Measurements from ENCODE around the gene KRTAP29-1. TPM values are rescaled to one million over a fixed set of nuclear protein-coding genes. Genes with fewer than 3 reads are reported as not detected.
"Not testable (repeated sequence)": the region's sequence is repeated elsewhere in the genome, so short reads cannot be mapped to it uniquely, and the experiment has no call there.

The KRTAP29-1 gene
- total RNA-seq, 1 donor from 2014 or later, result not detected

DNA sequence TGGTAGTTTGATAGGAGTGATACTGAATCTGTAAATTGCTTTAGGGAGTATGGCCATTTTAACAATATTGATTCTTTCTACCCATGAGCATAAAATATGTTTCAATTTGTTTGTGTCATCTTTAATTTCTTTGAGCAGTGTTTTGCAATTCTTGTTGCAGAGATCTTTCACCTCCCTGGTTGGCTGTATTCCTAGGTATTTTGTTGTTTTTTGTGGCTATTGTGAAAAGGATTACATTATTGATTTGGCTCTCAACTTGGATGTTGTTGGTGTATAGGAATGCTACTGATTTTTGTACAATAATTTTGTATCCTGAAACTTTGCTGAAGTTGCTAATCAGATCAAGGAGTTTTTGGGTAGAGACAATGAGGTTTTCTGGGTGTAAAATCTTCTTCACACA is 44.2 kb downstream of the KRTAP29-1 start:
- H3K4me1 ChIP-seq, result no peaks in the 10 kb centered on the region
- no peaks in the 10 kb centered on the region for H3K36me3 ChIP-seq
- DNase-seq, result no peak
- ATAC-seq, result no peak
- no peak overlapping the region for H3K27ac ChIP-seq
- TF ChIP-seq CTCF (IDR thresholded peaks at IDR 0.05), result no peak
- no peak overlapping the region for H3K4me3 ChIP-seq
- peaks cover 16% of the 10 kb centered on the region for H3K27me3 ChIP-seq (ENCODE audit: low read depth)
- intact Hi-C loops (cut with DNase I), result no loop called here
- no peaks in the 10 kb centered on the region for H3K9me3 ChIP-seq

GRCh38 chr17:41256291-41256685 is 46.4 kb downstream of the KRTAP29-1 start:
- Histone ChIP-seq H3K4me1 (no peaks in the 10 kb centered on the region), H3K36me3 (no peaks in the 10 kb centered on the region), H3K27me3 (ENCODE audit: low read depth) (peaks cover 16% of the 10 kb centered on the region), H3K4me3 (no peak overlapping the region), H3K9me3 (no peaks in the 10 kb centered on the region), H3K27ac (no peak overlapping the region)
- intact Hi-C loops (cut with DNase I), result no loop called here
- no peak for TF ChIP-seq CTCF (IDR thresholded peaks at IDR 0.05)
- ATAC-seq (no peak), DNase-seq (no peak)

DNA sequence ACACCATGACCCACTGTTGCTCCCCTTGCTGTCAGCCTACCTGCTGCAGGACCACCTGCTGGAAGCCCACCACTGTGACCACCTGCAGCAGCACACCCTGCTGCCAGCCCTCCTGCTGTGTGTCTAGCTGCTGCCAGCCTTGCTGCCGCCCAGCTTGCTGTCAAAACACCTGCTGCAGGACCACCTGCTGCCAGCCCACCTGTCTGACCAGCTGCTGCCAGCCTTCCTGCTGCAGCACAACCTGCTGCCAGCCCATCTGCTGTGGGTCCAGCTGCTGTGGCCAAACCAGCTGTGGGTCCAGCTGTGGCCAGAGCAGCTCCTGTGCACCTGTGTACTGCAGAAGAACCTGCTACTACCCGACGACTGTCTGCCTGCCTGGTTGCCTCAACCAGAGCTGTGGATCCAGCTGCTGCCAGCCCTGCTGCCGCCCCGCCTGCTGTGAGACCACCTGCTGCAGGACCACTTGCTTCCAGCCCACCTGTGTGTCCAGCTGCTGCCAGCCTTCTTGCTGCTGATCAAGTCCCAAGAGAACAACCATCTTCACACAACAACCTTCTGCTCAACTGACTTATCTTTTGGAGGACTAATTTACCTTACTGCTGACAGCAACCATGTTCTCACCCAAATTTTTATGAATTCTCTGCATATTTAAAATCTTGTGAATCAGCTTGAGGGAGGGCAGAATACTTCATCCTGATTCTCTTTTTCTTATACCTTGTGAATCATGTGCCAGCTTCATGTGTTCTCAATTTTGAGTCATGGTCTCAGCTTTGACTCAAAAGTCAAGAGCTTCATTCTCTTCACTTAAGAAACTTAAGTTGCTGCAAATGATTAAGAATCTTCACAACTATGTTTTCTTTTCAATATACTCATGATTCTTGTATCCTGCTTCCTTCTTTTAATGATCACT is 47.0 kb downstream of the KRTAP29-1 start, which contains the start of gene KRTAP9-9:
Gene KRTAP9-9 (plus strand): TSS at position 4 of the 910 bp plus-strand sequence.
- DNase-seq; H3K4me3 ChIP-seq; intact Hi-C loops (cut with DNase I); ATAC-seq; H3K36me3 ChIP-seq; H3K9me3 ChIP-seq; H3K4me1 ChIP-seq; H3K27ac ChIP-seq: not testable (repeated sequence)
- H3K27me3 ChIP-seq (ENCODE audit: low read depth), result peaks cover 16% of the 10 kb centered on the region

GRCh38 chr17:41254861-41255260 is 47.8 kb downstream of the KRTAP29-1 start:
- ATAC-seq (no peak), DNase-seq (no peak)
- Histone ChIP-seq H3K27me3 (ENCODE audit: low read depth) (peaks cover 12% of the 10 kb centered on the region), H3K9me3 (no peaks in the 10 kb centered on the region), H3K4me1 (no peaks in the 10 kb centered on the region), H3K27ac (no peak overlapping the region), H3K4me3 (no peak overlapping the region), H3K36me3 (no peaks in the 10 kb centered on the region)
- intact Hi-C loops (cut with DNase I), result no loop called here
- no peak for TF ChIP-seq CTCF (IDR thresholded peaks at IDR 0.05)

Other genes with a start within 250 kb of the KRTAP29-1 start
- gene KRTAP2-2, start 247.6 kb downstream of the KRTAP29-1 start, total RNA-seq, result not detected
- gene KRTAP2-3, start 242.7 kb downstream of the KRTAP29-1 start, total RNA-seq, result not detected
- gene KRTAP2-4, start 237.0 kb downstream of the KRTAP29-1 start, total RNA-seq, result not detected
- gene KRTAP4-7, start 218.7 kb downstream of the KRTAP29-1 start, total RNA-seq, result not detected
- not detected for gene KRTAP4-8, start 204.7 kb downstream of the KRTAP29-1 start, total RNA-seq
- not detected for gene KRTAP4-16, start 200.6 kb downstream of the KRTAP29-1 start, total RNA-seq
- not detected for gene KRTAP4-9, start 197.5 kb downstream of the KRTAP29-1 start, total RNA-seq
- gene KRTAP4-11, start 184.5 kb downstream of the KRTAP29-1 start, total RNA-seq, result not detected
- not detected for gene KRTAP4-12, start 178.7 kb downstream of the KRTAP29-1 start, total RNA-seq
- not detected for gene KRTAP4-6, start 162.3 kb downstream of the KRTAP29-1 start, total RNA-seq
- gene KRTAP4-5, start 153.0 kb downstream of the KRTAP29-1 start, total RNA-seq, result not detected
- not detected for gene KRTAP4-4, start 142.1 kb downstream of the KRTAP29-1 start, total RNA-seq
- gene KRTAP4-3, start 134.6 kb downstream of the KRTAP29-1 start, total RNA-seq, result not detected
- not detected for gene KRTAP4-2, start 124.6 kb downstream of the KRTAP29-1 start, total RNA-seq
- gene KRTAP4-1, start 117.9 kb downstream of the KRTAP29-1 start, total RNA-seq, result not detected
- gene KRTAP9-1, start 113.0 kb downstream of the KRTAP29-1 start, total RNA-seq, result not detected
- gene KRTAP9-2, start 76.2 kb downstream of the KRTAP29-1 start, total RNA-seq, result not detected
- gene KRTAP9-3, start 70.4 kb downstream of the KRTAP29-1 start, total RNA-seq, result not detected
- gene KRTAP9-8, start 64.9 kb downstream of the KRTAP29-1 start, total RNA-seq, result not detected
- not detected for gene KRTAP9-4, start 53.2 kb downstream of the KRTAP29-1 start, total RNA-seq
- not detected for gene KRTAP9-9, start 47.5 kb downstream of the KRTAP29-1 start, total RNA-seq
- gene KRTAP9-6, start 37.5 kb downstream of the KRTAP29-1 start, total RNA-seq, result not detected
- not detected for gene KRTAP9-7, start 27.2 kb downstream of the KRTAP29-1 start, total RNA-seq
- gene KRTAP16-1, start 6.5 kb upstream of the KRTAP29-1 start, total RNA-seq, result not detected
- gene KRTAP17-1, start 12.9 kb upstream of the KRTAP29-1 start, total RNA-seq, result not detected
- gene KRT33A, start 48.0 kb upstream of the KRTAP29-1 start, total RNA-seq, result not detected
- gene KRT33B, start 67.0 kb upstream of the KRTAP29-1 start, total RNA-seq, result not detected
- not detected for gene KRT34, start 79.5 kb upstream of the KRTAP29-1 start, total RNA-seq
- not detected for gene KRT31, start 94.8 kb upstream of the KRTAP29-1 start, total RNA-seq
- gene KRT37, start 121.7 kb upstream of the KRTAP29-1 start, total RNA-seq, result not detected
- gene KRT38, start 138.1 kb upstream of the KRTAP29-1 start, total RNA-seq, result not detected
- not detected for gene KRT32, start 164.5 kb upstream of the KRTAP29-1 start, total RNA-seq
- gene KRT35, start 178.3 kb upstream of the KRTAP29-1 start, total RNA-seq, result not detected
- not detected for gene KRT36, start 187.1 kb upstream of the KRTAP29-1 start, total RNA-seq
- 5.2 TPM for gene KRT13, start 202.8 kb upstream of the KRTAP29-1 start, total RNA-seq
- gene KRT15, start 216.0 kb upstream of the KRTAP29-1 start, total RNA-seq, result 9.0 TPM
- 212 TPM for gene KRT19, start 225.5 kb upstream of the KRTAP29-1 start, total RNA-seq